ENCODE data around the gene FBXO31.

The FBXO31 gene

DNA sequence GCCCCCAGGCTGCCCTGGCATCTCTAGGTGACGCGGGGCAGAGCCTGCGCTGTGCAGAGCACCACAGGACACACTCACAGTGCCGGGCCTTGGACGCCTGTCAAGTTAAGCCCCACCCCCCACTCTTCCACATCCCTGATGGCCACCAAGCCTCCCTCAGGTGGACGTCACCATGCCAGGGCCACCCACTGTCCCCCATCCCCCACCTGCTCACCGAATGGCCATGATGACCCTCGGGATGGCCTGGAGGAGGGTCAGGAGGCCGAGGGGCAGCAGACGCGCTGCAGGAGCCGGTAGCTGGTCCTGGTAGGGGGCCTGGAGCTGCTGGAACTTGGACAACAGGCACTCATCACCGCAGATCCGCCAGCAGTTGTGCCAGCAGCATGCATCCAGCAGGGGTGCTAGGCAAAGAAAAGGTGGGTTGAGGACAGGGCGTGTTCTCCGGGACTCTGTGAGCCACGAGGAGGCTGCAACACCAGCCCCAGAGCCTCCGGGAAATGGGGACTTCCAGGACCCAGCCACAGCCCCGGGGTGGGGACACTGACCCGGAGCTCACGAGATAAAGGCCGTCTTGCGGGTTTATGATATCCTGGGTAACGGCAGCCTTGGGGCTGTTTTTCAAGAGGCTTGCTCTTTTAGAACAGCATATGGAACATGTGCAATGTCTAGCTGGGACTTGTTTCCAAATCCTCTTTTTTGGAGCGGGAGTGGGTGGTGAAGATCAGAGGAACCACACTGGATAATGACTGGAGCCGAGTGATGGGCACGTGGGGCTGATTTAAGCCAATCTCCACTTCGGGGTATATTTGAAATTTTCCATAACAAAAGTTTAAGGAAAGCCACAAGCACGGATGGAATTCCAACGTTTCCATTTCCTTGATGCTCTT lies 77.8 kb downstream of the FBXO31 start:
- DNase-seq = no peak

DNA sequence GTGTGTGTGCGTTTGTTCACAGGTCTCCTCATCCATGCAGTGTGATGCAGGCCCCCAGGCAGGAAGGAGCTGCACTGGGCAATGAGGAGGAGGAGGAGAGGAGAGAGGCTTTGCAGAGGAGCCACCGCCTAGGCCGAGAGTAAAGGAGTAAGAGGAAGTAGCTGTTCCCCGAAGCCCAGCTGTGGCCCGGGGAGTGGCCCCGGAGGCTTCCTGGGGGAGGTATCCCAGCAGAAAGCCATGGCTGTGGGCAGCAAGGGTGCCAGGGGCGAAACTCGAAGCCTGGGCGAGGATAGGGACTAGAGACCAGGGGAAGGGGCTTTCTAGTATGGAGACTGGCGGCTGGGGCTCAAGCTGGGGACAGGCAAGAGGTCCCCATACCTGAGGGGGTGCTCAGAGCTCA lies 78.6 kb downstream of the FBXO31 start:
- no peak for DNase-seq

DNA sequence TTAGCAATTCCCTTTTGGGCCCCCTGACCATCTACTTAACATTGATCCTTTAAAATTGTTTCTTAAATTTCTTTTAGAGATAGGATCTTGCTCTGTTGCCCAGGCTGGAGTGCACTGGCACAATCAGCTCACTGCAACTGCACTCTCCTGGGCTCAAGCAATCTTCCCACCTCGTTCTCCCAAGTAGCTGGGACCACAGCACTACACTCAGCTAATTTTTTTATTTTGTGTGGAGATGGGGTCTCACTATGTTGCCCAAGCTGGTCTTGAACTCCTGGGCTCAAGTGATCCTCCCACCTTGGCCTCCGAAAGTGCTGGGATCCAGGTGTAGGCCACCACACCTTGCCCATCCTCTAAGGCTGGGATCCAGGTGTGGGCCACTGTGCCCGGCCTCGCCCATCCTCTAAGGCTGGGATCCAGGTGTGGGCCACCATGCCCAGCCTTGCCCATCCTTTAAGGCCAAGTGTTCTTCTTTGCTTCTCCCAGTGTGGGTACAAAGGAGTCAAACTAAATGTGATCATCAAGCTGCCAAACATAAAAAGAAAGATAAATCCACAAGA lies 79.5 kb downstream of the FBXO31 start:
- DNase-seq = no peak

DNA sequence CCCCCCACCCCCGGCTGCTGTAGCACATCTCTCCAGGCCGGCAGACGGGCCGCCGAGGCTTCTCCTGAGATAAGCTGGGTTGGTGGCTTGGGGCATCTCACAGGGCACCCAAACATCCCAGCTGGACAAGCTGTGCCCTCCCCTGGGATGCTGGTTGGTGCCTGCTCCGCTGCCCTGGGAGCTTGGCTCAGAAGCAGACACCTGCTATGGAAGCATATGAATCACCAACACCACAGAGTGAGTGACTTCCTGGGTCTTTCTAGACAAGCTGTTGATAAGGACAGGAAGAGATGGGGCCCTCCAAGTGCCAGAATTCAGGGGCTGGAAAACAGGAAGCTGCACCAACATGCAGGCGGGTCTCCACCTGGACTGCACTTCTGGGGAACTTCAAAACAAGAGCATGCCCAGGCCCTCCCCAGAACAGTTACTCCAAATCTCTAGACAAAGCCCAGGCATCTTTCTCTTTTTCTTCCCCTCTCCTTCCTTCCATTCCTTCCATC lies 80.1 kb downstream of the FBXO31 start:
- DNase-seq = no peak

DNA sequence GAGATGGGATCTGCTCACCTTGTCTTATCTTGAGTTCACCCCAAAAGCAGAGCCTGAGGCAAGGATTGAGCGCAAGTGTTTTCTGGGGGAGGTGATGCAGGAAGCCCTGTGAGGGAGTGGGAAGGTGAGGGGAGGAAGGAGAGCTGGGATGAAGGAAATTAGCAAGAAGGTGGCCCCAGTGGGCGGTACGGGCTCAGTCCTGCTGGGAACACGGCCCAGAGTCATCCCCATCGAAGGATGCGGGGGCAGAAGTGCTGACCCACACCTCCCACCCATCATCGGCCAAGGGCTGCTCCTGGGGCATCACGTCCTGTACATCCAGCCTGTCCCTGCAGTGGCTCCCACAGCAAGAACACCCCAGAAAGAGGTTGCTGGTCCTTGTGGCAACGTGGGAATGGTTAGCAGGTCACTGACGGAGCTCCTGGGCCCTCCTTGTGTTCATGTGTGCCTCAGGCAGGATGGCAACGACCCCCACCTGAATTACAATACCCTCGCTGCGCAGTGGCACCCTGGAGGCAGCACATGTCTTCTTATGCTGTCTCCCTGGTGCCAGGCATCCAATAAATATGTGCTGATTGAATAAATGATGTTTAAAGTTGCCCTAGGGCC lies 84.6 kb downstream of the FBXO31 start:
- no peak for DNase-seq

DNA sequence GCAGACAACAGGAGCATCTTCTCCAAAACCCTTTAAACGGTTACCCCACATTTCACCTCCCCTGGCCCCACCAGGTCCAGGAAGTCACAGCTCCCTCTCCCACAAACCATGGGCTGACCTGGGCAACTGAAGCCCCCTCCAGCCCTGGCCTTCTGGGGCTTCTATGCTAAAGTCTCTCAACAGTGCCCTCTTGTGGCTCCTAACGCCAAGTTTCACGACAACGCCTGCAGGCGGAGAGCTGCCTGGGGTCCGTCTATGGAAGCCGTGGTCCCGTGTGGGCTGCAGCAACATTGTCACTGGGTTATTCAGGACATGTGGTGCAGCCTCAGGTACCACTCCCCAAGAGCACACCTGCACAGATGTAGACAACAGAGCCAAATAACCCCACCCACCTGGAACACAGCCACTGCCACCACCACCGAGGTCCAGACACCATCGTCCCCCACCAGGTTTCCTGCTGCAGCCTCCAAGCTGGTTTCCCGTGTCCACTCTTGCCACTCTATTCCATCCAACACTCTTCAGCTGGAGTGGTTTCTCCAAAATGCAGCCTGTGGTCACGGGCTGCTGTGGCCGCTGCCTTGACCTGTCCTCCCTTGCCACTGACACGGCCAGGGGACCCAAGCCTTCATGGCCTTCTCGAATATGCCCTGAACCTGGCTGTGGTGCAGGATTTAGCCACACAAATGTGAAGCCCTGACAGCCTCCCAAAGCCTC lies 85.5 kb downstream of the FBXO31 start:
- DNase-seq = no peak

DNA sequence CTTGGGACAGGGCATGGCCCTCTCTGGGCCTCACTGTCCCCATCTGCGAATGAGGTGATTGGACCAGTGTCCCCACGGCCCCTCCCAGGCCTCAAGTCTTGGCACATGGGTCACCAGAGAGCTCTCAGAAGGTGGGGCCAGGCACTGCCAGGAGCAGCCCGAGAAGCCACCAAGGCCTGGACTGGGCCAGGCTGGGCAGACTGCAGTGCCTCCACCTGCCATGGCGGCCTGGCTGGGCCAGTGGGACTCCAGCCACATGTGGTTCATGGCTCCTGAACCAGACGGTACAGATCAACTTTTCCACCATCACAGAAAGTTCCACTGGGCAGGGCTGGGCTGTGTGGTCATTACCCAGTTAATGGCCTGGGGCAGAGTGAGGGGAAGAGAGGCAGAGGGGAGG lies 86.2 kb downstream of the FBXO31 start:
- DNase-seq = no peak

DNA sequence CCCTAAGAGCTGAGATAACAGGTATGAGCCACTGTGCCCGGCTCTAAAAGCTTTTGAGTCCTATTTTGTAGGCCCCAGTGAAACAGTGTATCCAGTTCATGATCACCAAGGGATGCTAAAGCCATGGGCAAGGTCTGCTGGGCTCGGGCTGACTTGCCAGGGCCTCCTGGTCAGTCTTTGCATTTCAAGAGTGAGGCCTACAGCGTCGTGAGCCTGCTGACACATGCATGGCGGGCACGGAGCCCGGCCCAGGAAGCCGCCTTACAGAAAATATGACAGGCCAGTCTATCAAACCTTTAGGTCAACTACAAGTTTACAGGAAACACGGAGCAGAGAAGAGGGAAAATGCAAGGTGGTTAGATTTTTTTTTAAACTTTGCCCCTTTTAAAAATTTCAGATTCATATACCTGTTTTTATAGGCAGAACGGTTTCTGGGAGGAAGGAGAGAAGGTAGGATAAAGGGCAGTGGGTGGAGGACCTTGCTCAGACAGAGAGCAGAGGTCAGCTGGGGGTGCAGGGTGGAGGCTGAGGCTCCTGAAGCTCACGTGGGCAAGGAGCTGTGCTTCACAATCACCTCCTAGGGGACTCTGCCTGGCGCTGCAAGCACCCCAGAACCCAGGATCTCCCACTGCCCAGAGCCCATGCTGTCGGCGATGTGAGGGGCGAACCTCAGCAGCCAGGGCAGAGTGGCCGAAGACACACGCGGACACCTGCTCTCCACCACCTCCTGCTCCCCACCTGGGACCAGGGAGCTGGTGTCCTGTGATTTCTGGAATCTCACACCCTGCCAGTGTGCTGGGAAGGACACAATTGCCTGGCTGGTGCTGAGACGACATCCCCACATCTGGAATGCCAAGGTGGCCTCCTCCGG lies 87.7 kb downstream of the FBXO31 start:
- no peak for DNase-seq

DNA sequence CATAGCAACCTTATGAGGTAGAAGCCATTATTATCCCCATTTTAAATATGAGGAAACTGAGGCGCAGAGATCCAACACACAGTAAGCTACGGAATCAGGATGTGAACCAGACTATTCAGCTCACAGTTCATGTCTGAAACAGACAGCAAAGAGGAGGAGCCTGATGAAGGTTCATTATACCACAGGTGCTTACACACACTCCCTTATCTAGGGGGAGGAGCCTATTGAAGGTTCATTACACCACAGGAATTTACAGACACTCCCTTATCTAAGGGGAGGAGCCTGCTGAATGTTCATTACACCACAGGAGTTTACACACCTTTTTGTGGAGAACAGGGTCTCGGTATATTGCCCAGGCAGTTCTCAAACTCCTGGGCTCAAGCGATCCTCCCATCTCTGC lies 88.3 kb downstream of the FBXO31 start:
- no peak for DNase-seq

DNA sequence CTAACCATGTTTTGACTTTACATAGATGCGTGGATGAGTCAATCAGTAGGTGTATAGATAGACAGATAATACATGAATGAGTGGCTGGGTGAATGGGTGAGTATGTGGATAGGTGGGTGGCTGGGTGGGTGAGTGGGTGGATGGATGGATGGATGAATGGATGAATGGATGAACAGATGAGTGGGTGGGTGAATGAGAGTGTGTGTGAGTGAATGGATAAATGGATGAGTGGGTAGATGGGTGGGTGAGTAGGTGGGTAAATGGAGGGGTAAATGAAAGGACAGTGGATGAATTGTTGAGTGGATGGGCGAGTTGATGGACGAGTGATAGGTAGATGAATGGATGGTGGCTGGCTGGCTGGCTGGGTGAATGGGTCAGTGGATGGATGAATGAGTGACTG lies 89.6 kb downstream of the FBXO31 start:
- DNase-seq = no peak

DNA sequence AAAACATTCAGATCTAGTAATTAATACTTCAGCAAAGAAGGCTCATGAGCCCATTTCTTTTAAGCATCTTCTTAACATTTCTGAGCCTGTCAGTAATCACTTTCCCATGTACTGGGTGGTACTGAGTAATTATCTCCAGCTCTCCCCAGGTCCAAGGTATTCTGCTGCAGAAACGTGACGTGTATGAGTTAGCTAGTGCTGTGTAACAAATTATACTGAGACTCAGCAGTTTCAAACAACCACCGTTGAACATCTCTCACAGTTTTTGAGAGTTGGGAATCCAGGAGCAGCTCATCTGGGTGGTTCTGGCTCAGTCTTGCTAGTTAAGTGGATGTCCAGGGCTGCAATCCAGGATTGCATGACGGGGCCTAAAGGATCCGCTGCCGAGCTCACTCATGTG lies 91.6 kb downstream of the FBXO31 start:
- DNase-seq = no peak

DNA sequence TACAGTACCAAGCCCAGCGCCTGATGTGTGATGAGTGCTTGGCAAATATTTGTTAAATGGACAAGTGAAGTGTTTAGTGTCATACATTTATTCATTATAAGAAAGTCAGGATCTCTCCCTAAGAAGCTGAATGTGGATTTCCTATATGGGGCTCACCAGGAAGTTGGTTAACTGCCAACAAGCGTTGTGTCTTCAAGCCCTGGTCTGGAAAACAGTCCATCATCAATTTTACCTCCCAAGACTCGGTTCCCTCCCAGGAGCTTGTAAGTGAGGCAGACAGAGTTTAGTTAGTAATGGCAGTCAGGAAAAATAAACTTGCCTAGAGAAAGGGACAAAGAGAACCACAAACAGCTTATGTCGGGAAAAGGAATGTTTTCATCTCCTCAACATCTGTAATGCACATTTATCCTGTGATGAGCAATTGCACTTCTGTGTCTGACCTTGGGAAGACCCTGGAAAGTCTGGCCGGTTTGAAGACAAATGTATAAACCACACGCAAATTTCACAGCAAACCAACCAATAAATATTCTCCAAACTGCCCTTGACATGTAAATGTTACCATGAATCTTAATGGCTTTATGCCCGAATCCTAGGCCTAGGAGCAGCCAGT lies 94.7 kb downstream of the FBXO31 start:
- no peak for DNase-seq

DNA sequence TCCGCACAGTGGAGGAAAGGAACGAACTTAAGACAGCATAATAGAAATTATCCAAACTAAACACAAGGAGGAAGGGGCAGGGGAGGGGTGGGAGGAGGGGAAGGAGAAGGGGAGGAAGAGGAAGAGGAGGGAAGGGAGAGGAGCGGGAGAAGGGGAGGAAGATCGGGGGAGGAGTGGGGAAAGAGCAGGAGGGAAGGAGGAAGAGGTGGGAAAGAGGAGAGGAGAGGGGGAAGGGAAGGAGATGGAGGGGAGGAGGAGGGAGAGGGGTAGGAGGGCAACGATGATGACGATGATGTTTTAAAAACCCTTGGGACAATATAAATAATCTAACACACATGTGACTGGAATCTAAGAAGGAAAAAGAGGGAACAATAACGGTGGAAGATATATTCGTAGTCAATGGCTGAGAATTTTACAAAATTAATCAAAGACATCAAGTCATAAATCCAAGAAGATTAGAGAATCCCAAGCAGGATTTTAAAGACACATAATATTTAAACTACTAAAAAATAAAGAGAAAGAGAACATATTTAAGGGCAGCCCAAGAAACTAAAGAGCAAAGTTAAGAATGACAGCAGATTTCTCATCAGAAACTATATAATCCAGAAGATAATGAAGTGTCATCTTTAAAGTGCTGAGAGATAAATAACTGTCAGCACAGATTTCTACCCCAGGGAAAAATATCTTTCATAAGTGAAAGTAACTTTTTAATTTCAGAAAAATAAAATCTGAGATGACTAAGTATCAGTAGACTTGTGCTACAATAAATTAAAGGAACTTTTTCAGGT lies 96.5 kb downstream of the FBXO31 start:
- no peak for DNase-seq

DNA sequence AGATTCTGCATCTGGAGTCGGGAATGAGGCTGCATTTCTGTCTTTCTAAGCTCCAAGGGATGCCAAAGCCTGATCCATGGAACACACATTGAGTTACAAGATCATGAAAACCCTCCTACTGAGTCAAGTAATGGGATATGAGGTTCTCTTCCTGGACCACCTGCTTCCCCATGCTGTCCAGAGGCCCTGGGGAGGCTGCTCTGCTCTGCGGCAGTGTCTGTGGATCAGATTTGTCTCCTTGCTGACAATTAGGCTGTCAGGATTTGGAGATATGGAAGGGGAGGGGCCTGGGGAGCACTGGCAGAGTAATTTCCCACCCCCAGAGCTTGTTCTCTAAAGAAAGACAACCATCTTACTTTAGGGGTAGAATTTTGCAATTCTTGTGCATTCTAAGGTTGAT lies 99.4 kb downstream of the FBXO31 start:
- DNase-seq = no peak

DNA sequence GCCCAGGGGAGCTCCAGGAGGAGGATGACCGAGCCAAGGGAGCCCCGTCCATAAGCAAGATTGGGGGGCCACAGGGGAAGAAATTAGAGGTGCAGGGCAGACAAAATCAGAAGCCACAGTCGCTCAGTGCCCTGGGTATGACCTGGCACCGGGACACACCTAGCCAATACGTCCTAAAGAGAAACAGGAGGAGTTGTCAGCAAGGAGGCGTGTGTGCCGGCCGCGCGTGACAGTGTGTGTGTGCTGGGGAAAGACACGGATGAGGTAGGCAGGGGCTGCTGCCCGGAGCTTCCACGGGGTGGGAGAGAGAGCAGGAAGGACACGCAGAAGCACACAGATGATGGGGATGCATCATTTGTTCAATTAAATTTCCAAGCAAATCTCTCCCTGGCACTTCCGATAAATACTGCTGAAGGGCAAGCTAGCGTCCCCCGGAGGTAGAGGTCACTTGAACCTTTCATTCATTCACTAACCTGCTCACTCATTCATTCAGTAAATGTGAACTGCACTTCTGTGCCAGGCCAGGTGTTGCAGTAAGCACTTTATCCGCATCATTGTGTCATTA lies 104.4 kb downstream of the FBXO31 start:
- no peak for DNase-seq

DNA sequence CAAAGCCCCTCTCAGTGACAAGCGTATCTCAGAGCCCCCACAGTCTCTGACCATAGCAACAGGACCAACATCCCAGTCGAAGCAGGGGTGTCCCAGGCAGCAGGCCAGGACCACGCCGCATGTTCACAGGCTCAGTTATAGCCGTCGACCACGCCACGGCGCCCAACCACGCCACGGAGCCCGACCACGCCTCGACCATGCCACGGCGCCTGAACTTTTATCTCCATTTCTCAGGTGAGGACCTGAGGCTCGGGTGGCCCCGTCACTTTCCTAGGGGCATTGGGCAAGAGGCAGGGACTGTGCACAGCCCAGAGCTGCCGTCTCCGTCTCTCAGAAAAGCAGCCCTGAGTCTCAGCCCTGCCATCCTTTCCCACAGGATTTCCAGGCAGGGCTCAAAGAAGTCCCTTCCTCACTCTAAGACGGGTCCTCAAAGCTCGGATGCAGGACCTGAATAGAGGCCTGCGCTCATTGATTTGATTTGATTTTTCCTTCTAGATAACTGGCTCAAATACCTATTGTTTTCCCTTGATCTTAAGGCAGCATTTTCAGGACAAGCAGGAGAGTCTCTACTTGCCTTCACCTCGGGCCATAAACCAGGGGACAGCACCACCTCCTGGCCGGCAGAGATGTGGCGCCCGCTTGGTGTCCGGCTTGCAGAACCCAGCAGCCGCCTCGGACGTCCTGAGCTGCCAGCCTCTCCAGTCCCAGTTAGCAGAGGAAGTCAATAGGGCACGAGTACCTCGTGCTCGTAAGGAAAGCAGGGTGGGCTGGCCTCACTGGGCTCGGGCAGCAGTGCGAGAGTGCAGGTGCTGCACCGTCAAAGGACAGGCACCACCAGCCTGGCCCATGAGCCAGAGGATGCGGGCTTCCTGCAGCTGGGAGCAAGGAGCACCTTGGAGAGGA lies 105.1 kb downstream of the FBXO31 start:
- no peak for DNase-seq
